Endothelial cell of umbilical vein (primary cell): ENCODE results near the gene EPHX1. TPM values are rescaled to one million over a fixed set of nuclear protein-coding genes. Genes with fewer than 3 reads are reported as not detected.

ENCODE experiments used
- BruUV-seq: library from RNA; stranded (reverse); fragments of 400-500 nt; replicated peaks from 2 replicates; lab custom pipeline; 2021; lab: Mats Ljungman, UMichigan
- CTCF ChIA-PET: fragments of 300-600, 350-600 bp; sonication (Branson Sonifier 250); formaldehyde crosslinking; loops from one replicate; lab custom pipeline; 2021; ENCODE audit warnings: antibody characterized with exemption, inconsistent platforms; lab: Charles Lee
- POLR2A ChIA-PET: fragments of 300-600, 350-600 bp; sonication (Branson Sonifier 250); formaldehyde crosslinking; loops from one replicate; lab custom pipeline; 2021; ENCODE audit warnings: antibody characterized with exemption, inconsistent platforms; lab: Charles Lee
- DNase-seq: peaks from one replicate; pipeline ENCODE4 v3.0.0-alpha.2; 2011; ENCODE audit warnings: low read depth, low spot score
- FAIRE-seq: peaks from 2 replicates; lab custom pipeline; 2011; peaks lifted over from hg19 to GRCh38; lab: Jason Lieb, UNC
- H2AFZ ChIP-seq: 2 replicates; pipeline ENCODE4 v1.6.0; 2012; ENCODE audit warnings: low read depth, low read length, control low read depth, inconsistent platforms
- H3K27ac ChIP-seq: 2 replicates; pipeline ENCODE4 v1.5.1; 2011; ENCODE audit warnings: low read depth, mild to moderate bottlenecking, control low read depth, low read length, moderate library complexity; ENCODE audit not compliant: insufficient read depth
- H3K27me3 ChIP-seq, 2 experiments: 2 replicates each; pipeline versions ENCODE4 v1.6.0 to v1.6.1; 2011; ENCODE audit warnings: low read length in 2 of 2, mixed read lengths in 1 of 2; ENCODE audit not compliant: control insufficient read depth in 2 of 2, insufficient read depth in 2 of 2
- H3K36me3 ChIP-seq, 2 experiments: 2 replicates in 1 of 2; 3 replicates in 1 of 2; pipeline ENCODE4 v1.5.1; 2011; ENCODE audit warnings: low read length in 2 of 2, mild to moderate bottlenecking in 1 of 2, moderate library complexity in 1 of 2; ENCODE audit not compliant: control insufficient read depth in 2 of 2, insufficient read depth in 2 of 2; ENCODE audit errors: extremely low read depth in 1 of 2
- H3K4me1 ChIP-seq: 3 replicates; pipeline ENCODE4 v1.5.1; 2011; ENCODE audit warnings: mild to moderate bottlenecking, low read length; ENCODE audit not compliant: control insufficient read depth, insufficient read depth; ENCODE audit errors: extremely low read depth
- H3K4me2 ChIP-seq: 2 replicates; pipeline ENCODE4 v1.6.1; 2011; ENCODE audit warnings: low read length, control low read depth, mixed read lengths; ENCODE audit not compliant: insufficient read depth
- H3K4me3 ChIP-seq, 3 experiments: fragments of 200-600 bp in 1 of 3; sonication (generic), shearing (Covaris generic) in 1 of 3; replicated peaks in 1 of 3; 2 replicates each; pipeline ENCODE4 v1.5.1; 2011 to 2016; ENCODE audit warnings: control low read depth in 3 of 3, low read length in 3 of 3, mild to moderate bottlenecking in 2 of 3, inconsistent platforms in 1 of 3, low read depth in 1 of 3, moderate library complexity in 1 of 3; ENCODE audit not compliant: insufficient read depth in 1 of 3
- H3K79me2 ChIP-seq: 2 replicates; pipeline ENCODE4 v1.6.0; 2012; ENCODE audit warnings: low read length, inconsistent platforms; ENCODE audit not compliant: control insufficient read depth, insufficient read depth
- H3K9ac ChIP-seq: replicated peaks from 2 replicates; pipeline ENCODE3; 2011; ENCODE audit warnings: low read length, control low read depth; ENCODE audit not compliant: insufficient read depth; ENCODE audit errors: extremely low read depth
- H3K9me1 ChIP-seq: replicated peaks from 3 replicates; pipeline ENCODE4 v1.6.0; 2011; ENCODE audit warnings: mild to moderate bottlenecking, low read length; ENCODE audit not compliant: control insufficient read depth, insufficient read depth; ENCODE audit errors: extremely low read depth
- H3K9me3 ChIP-seq: replicated peaks from 2 replicates; pipeline ENCODE4 v1.5.1; 2012; ENCODE audit warnings: low read length, inconsistent platforms; ENCODE audit not compliant: control insufficient read depth, insufficient read depth
- H4K20me1 ChIP-seq: replicated peaks from 2 replicates; pipeline ENCODE3; 2011; ENCODE audit warnings: mild to moderate bottlenecking, low read length; ENCODE audit not compliant: control insufficient read depth, insufficient read depth; ENCODE audit errors: extremely low read depth
- EZH2 ChIP-seq: IDR thresholded peaks from 2 replicates; pipeline ENCODE4 v1.6.1; 2012; ENCODE audit warnings: borderline replicate concordance, low read depth, mild to moderate bottlenecking, moderate library complexity, low read length, inconsistent platforms; ENCODE audit not compliant: severe bottlenecking
- FOS ChIP-seq: IDR thresholded peaks from 2 replicates; pipeline ENCODE4 v1.6.1; 2011; ENCODE audit warnings: mild to moderate bottlenecking, low read length, moderate library complexity, borderline replicate concordance; ENCODE audit not compliant: insufficient read depth
- GATA2 ChIP-seq: IDR thresholded peaks from 2 replicates; pipeline ENCODE4 v1.7.0; 2011; ENCODE audit warnings: low read depth, mild to moderate bottlenecking, moderate library complexity, mixed read lengths, low read length; ENCODE audit not compliant: insufficient read length, insufficient read depth
- JUN ChIP-seq: IDR thresholded peaks from 2 replicates; pipeline ENCODE4 v1.6.1; 2011; ENCODE audit warnings: borderline replicate concordance, low read depth; ENCODE audit not compliant: insufficient read length, insufficient read depth
- MAX ChIP-seq: IDR thresholded peaks from 2 replicates; pipeline ENCODE4 v1.6.1; 2011; ENCODE audit not compliant: insufficient read depth, insufficient read length
- MYC ChIP-seq: IDR thresholded peaks from one replicate; pipeline ENCODE4 v1.6.1; 2011; ENCODE audit warnings: mild to moderate bottlenecking, low read depth, low read length
- POLR2A ChIP-seq: IDR thresholded peaks from 2 replicates; pipeline ENCODE4 v1.6.1; 2012; ENCODE audit warnings: low read depth, mild to moderate bottlenecking, control low read depth, low read length
- POLR2AphosphoS5 ChIP-seq: IDR thresholded peaks from 2 replicates; pipeline ENCODE4 v1.6.1; 2012; ENCODE audit warnings: low read depth, mild to moderate bottlenecking, control low read depth, low read length, moderate library complexity; ENCODE audit not compliant: insufficient read depth
- dilution Hi-C: fragments of 300-500 bp; cut with MboI; formaldehyde crosslinking; loops from one replicate; pipeline ENCODE4 v1.15.0; 2019; ENCODE audit warnings: low sequenced_read_pairs; ENCODE audit not compliant: extremely low pct_ligation_motif_present
- intact Hi-C: fragments of 100-400 bp; cut with micrococcal nuclease; formaldehyde crosslinking; loops from one replicate; pipeline ENCODE4 v1.10.0; 2022
- polyA plus RNA-seq, 4 experiments: library from polyadenylated mRNA; depleted of rRNA in 3 of 4; stranded (reverse) in 3 of 4; unstranded in 1 of 4; fragments of >200 nt; gene quantifications; 2 replicates each; pipeline versions ENCODE4 v1.2.1 to v1.2.3, GENCODE V29; 2011 to 2012; ENCODE audit warnings: missing spikeins in 1 of 4
- total RNA-seq: library from RNA; stranded (reverse); gene quantifications from 2 replicates; pipeline ENCODE4 v1.2.3, GENCODE V29; 2021
- TF ChIP-seq, protein P1 (sequence below), 2 donors: IDR thresholded peaks; 1 replicate in 1 of 2; 2 replicates in 1 of 2; pipeline ENCODE4 v1.5.1; 2011; ENCODE audit warnings: low read length in 2 of 2, mild to moderate bottlenecking in 2 of 2, moderate library complexity in 2 of 2, control low read depth in 1 of 2, inconsistent platforms in 1 of 2, low read depth in 1 of 2; ENCODE audit not compliant: insufficient read depth in 1 of 2; ENCODE audit errors: extremely low read depth in 1 of 2

Gene EPHX1
- total and polyA plus RNA-seq, 2 donors (not counting 3 experiments of a cell fraction or from before 2014, with no cell fraction given): 23.7 to 25.2 TPM

- no peak for TF ChIP-seq MAX
- TF ChIP-seq POLR2AphosphoS5: no peak
- no peak for TF ChIP-seq FOS
- TF ChIP-seq GATA2: no peak
- no peak for TF ChIP-seq POLR2A
- TF ChIP-seq EZH2: no peak
- TF ChIP-seq, protein P1, sequence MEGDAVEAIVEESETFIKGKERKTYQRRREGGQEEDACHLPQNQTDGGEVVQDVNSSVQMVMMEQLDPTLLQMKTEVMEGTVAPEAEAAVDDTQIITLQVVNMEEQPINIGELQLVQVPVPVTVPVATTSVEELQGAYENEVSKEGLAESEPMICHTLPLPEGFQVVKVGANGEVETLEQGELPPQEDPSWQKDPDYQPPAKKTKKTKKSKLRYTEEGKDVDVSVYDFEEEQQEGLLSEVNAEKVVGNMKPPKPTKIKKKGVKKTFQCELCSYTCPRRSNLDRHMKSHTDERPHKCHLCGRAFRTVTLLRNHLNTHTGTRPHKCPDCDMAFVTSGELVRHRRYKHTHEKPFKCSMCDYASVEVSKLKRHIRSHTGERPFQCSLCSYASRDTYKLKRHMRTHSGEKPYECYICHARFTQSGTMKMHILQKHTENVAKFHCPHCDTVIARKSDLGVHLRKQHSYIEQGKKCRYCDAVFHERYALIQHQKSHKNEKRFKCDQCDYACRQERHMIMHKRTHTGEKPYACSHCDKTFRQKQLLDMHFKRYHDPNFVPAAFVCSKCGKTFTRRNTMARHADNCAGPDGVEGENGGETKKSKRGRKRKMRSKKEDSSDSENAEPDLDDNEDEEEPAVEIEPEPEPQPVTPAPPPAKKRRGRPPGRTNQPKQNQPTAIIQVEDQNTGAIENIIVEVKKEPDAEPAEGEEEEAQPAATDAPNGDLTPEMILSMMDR (IDR thresholded peaks at IDR 0.05; ENCODE audit: extremely low read depth in 1 of 2, insufficient read depth in 1 of 2, low read depth in 1 of 2, low read length in 2 of 2): no peak
- no peak for TF ChIP-seq MYC
- no peak for TF ChIP-seq JUN
- FAIRE-seq (no peak), DNase-seq (no peak)
- Histone ChIP-seq H3K36me3 (peaks cover 0 to 27% of the 10 kb centered on the region in 2 experiments), H4K20me1 (no peaks in the 10 kb centered on the region), H3K4me3 (no peak overlapping the region), H3K27me3 (no peaks in the 10 kb centered on the region), H3K4me1 (peaks cover 12% of the 10 kb centered on the region), H3K27ac (no peak overlapping the region), H3K9me1 (no peaks in the 10 kb centered on the region), H3K4me2 (no peak overlapping the region), H2AFZ (no peak overlapping the region), H3K79me2 (no peaks in the 10 kb centered on the region), H3K9me3 (no peaks in the 10 kb centered on the region), H3K9ac (no peak overlapping the region)
- POLR2A ChIA-PET: no interaction called here
- intact Hi-C loops (no loop called here), dilution Hi-C loops (no loop called here)
- CTCF ChIA-PET: no interaction called here
- BruUV-seq: no TSS peak
Observed at GRCh38 chr1:225861834-225862580, 52.1 kb downstream of the EPHX1 start.
